AG10803 (cell line): ENCODE results near the gene KCTD21.

Experiments used
- DNase-seq: peaks from one replicate; pipeline ENCODE4 v3.0.0; 2010; ENCODE audit warnings: low read depth
- H3K4me3 ChIP-seq: 2 replicates; pipeline ENCODE4 v1.5.1; 2011; ENCODE audit warnings: mild to moderate bottlenecking, low read length, control low read depth
- TF ChIP-seq, protein P1 (sequence below): conservative IDR thresholded peaks from 2 replicates; pipeline ENCODE4 v1.5.1; 2011; ENCODE audit warnings: mild to moderate bottlenecking, low read length, control low read depth, inconsistent platforms

The KCTD21 gene

GRCh38 chr11:78197816-78198215, 9.4 kb upstream of the KCTD21 start:
- TF ChIP-seq, protein P1, sequence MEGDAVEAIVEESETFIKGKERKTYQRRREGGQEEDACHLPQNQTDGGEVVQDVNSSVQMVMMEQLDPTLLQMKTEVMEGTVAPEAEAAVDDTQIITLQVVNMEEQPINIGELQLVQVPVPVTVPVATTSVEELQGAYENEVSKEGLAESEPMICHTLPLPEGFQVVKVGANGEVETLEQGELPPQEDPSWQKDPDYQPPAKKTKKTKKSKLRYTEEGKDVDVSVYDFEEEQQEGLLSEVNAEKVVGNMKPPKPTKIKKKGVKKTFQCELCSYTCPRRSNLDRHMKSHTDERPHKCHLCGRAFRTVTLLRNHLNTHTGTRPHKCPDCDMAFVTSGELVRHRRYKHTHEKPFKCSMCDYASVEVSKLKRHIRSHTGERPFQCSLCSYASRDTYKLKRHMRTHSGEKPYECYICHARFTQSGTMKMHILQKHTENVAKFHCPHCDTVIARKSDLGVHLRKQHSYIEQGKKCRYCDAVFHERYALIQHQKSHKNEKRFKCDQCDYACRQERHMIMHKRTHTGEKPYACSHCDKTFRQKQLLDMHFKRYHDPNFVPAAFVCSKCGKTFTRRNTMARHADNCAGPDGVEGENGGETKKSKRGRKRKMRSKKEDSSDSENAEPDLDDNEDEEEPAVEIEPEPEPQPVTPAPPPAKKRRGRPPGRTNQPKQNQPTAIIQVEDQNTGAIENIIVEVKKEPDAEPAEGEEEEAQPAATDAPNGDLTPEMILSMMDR, result no peak
- no peak overlapping the region for H3K4me3 ChIP-seq
- DNase-seq, result no peak

GRCh38 chr11:78196661-78197091, 8.2 kb upstream of the KCTD21 start:
- TF ChIP-seq, protein P1, result no peak
- no peak for DNase-seq

DNA sequence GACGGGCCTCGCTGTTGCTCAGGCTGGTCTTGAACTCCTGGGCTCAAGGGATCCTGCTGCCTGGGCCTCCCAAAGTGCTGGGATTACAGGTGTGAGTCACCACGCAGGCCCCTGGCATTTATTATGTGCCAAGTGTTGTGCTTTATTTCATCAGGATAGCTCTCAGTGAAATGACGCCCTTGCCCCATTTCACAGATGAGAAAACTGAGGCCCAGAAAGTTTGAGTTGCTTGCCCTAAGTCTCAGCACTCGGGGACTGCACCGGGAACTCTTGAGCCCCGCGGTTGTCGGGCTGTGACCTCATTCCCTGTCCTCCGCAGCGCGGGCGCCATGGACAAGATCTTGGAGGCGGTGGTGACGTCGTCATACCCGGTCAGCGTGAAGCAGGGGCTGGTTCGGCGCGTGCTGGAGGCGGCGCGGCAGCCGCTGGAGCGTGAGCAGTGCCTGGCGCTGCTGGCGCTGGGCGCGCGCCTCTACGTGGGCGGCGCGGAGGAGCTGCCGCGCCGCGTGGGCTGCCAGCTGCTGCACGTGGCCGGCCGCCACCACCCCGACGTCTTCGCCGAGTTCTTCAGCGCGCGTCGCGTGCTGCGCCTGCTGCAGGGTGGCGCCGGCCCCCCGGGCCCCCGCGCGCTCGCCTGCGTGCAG, 7.6 kb upstream of the KCTD21 start:
- no peak for DNase-seq
- H3K4me3 ChIP-seq, result no peak overlapping the region
- TF ChIP-seq, protein P1, result no peak

More at GRCh38 chr11:78196661-78197091, 8.2 kb upstream of the KCTD21 start:
- H3K4me3 ChIP-seq, result no peak overlapping the region

- no peak for DNase-seq
- TF ChIP-seq, protein P1, result no peak
- H3K4me3 ChIP-seq, result no peak overlapping the region
Measured at GRCh38 chr11:78194490-78194889, 6.1 kb upstream of the KCTD21 start.

DNA sequence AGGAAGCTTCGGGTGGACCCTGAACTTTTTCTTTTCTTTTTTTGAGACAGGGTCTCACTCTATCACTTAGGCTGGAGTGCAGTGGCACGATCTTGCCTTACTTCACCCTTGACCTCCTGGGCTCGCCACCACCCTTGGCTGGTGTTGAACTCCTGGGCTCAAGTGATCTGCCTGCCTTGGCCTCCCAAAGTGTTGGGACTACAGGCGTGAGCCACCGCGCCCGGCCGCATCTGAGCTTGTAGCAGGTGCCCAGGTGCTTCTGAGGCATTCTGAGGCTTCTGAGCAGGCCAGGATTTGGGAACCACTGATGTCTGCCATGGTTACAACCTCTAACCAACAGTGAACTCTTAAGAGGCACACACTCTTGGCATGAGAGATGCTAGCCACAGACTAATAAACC, 5.4 kb upstream of the KCTD21 start:
- DNase-seq, result no peak
- TF ChIP-seq, protein P1, result no peak
- no peak overlapping the region for H3K4me3 ChIP-seq

- no peak overlapping the region for H3K4me3 ChIP-seq
- TF ChIP-seq, protein P1, result no peak
- DNase-seq, result no peak
Measured at GRCh38 chr11:78192911-78193351, 4.5 kb upstream of the KCTD21 start.

DNA sequence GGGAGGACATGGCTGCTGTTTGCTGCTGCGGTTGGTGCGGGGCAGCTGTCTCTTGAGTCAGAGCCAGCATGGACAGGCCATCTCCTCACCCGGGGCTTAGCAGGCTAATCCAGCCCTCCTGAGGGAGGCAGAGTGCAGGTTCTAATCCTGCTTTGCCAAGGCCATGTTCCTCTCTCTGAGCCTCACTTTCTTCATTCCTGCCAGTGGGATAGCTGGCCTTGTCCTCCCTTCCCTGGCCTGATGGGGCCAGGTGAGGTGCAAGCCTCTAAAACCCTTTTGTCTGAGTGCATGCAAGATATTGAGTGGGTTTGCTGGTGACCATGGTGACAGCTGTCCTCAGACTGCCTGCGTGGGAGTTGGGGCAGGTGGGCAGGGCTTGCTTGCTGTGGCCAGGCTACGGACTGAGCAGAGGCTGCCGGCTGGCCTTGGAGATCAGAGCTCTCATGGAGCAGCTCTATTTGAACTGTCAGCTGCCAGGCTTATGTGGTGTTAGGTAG, 3.8 kb upstream of the KCTD21 start:
- TF ChIP-seq, protein P1, result no peak
- H3K4me3 ChIP-seq, result no peak overlapping the region
- no peak for DNase-seq
